ENCODE measurements around the gene SV2C. TPM values are rescaled to one million over a fixed set of nuclear protein-coding genes. Genes with fewer than 3 reads are reported as not detected.

The SV2C gene
- total RNA-seq, 1 donor, result not detected

- Histone ChIP-seq H3K4me1 (ENCODE audit: insufficient read depth, low read length) (no peaks in the 10 kb centered on the region), H3K79me2 (ENCODE audit: insufficient read depth, low read length) (no peaks in the 10 kb centered on the region), H3K36me3 (ENCODE audit: insufficient read depth, low read length) (no peaks in the 10 kb centered on the region), H3K9me3 (ENCODE audit: low read depth, low read length) (no peaks in the 10 kb centered on the region), H3K4me3 (ENCODE audit: insufficient read depth, low read length) (no peak overlapping the region), H4K20me1 (ENCODE audit: insufficient read depth, low read length) (no peaks in the 10 kb centered on the region), H3K4me2 (ENCODE audit: insufficient read depth, low read length) (no peak overlapping the region), H3K27me3 (ENCODE audit: insufficient read depth, low read length) (no peaks in the 10 kb centered on the region), H3K27ac (ENCODE audit: low read depth, low read length) (no peak overlapping the region), H2AFZ (ENCODE audit: low read length) (no peak overlapping the region)
- TF ChIP-seq CTCF (IDR thresholded peaks at IDR 0.05; ENCODE audit: extremely low read depth, low read depth, low read length), result no peak
- no peak for DNase-seq (ENCODE audit: insufficient read length, low spot score, missing footprints)
Measured at GRCh38 chr5:76331126-76331525, 247.9 kb downstream of the SV2C start.

GRCh38 chr5:76332102-76332501 lies 248.9 kb downstream of the SV2C start:
- Histone ChIP-seq H3K4me1 (ENCODE audit: insufficient read depth, low read length) (no peaks in the 10 kb centered on the region), H2AFZ (ENCODE audit: low read length) (no peak overlapping the region), H3K4me2 (ENCODE audit: insufficient read depth, low read length) (no peak overlapping the region), H3K36me3 (ENCODE audit: insufficient read depth, low read length) (no peaks in the 10 kb centered on the region), H3K27me3 (ENCODE audit: insufficient read depth, low read length) (no peaks in the 10 kb centered on the region), H3K27ac (ENCODE audit: low read depth, low read length) (no peak overlapping the region), H4K20me1 (ENCODE audit: insufficient read depth, low read length) (no peaks in the 10 kb centered on the region), H3K79me2 (ENCODE audit: insufficient read depth, low read length) (no peaks in the 10 kb centered on the region), H3K9me3 (ENCODE audit: low read depth, low read length) (no peaks in the 10 kb centered on the region), H3K4me3 (ENCODE audit: insufficient read depth, low read length) (no peak overlapping the region)
- no peak for TF ChIP-seq CTCF (IDR thresholded peaks at IDR 0.05; ENCODE audit: extremely low read depth, low read depth, low read length)
- no peak for DNase-seq (ENCODE audit: insufficient read length, low spot score, missing footprints)

GRCh38 chr5:76332611-76333205 lies 249.5 kb downstream of the SV2C start:
- DNase-seq (ENCODE audit: insufficient read length, low spot score, missing footprints), result no peak
- H3K4me2 ChIP-seq (ENCODE audit: insufficient read depth, low read length), result no peak overlapping the region
- no peak for TF ChIP-seq CTCF (IDR thresholded peaks at IDR 0.05; ENCODE audit: extremely low read depth, low read depth, low read length)

DNA sequence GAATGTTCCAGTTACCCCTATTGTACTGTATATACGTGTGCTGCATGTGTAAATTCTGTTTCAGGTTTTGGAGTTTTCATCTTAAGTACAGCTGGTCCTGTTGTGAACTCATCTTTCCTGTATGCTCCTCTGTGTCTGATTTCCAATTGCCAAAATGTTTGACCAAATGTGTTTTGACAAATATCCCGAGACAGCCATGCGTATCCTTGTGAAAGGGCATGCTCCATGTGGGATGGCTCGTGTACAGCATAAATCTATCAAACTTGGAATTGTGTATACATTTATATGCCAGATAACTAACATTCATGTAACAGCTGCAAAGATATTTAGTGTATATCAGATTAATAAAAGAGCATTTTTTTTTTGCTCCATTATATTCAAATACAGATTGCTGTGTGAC lies 250.4 kb downstream of the SV2C start:
- no peak for TF ChIP-seq CTCF (IDR thresholded peaks at IDR 0.05; ENCODE audit: extremely low read depth, low read depth, low read length)
- Histone ChIP-seq H3K4me2 (ENCODE audit: insufficient read depth, low read length) (no peak overlapping the region), H3K4me1 (ENCODE audit: insufficient read depth, low read length) (no peaks in the 10 kb centered on the region), H3K27ac (ENCODE audit: low read depth, low read length) (no peak overlapping the region), H3K79me2 (ENCODE audit: insufficient read depth, low read length) (no peaks in the 10 kb centered on the region), H3K9me3 (ENCODE audit: low read depth, low read length) (no peaks in the 10 kb centered on the region), H2AFZ (ENCODE audit: low read length) (no peak overlapping the region), H3K27me3 (ENCODE audit: insufficient read depth, low read length) (no peaks in the 10 kb centered on the region), H3K4me3 (ENCODE audit: insufficient read depth, low read length) (no peak overlapping the region), H3K36me3 (ENCODE audit: insufficient read depth, low read length) (no peaks in the 10 kb centered on the region), H4K20me1 (ENCODE audit: insufficient read depth, low read length) (no peaks in the 10 kb centered on the region)
- no peak for DNase-seq (ENCODE audit: insufficient read length, low spot score, missing footprints)

More at GRCh38 chr5:76332611-76333205, 249.5 kb downstream of the SV2C start:
- Histone ChIP-seq H3K27ac (ENCODE audit: low read depth, low read length) (no peak overlapping the region), H3K79me2 (ENCODE audit: insufficient read depth, low read length) (no peaks in the 10 kb centered on the region), H2AFZ (ENCODE audit: low read length) (no peak overlapping the region), H3K27me3 (ENCODE audit: insufficient read depth, low read length) (no peaks in the 10 kb centered on the region), H3K4me3 (ENCODE audit: insufficient read depth, low read length) (no peak overlapping the region), H3K9me3 (ENCODE audit: low read depth, low read length) (no peaks in the 10 kb centered on the region), H3K4me1 (ENCODE audit: insufficient read depth, low read length) (no peaks in the 10 kb centered on the region), H3K36me3 (ENCODE audit: insufficient read depth, low read length) (no peaks in the 10 kb centered on the region), H4K20me1 (ENCODE audit: insufficient read depth, low read length) (no peaks in the 10 kb centered on the region)
